ENCODE data around the gene RELA.

Gene RELA

DNA sequence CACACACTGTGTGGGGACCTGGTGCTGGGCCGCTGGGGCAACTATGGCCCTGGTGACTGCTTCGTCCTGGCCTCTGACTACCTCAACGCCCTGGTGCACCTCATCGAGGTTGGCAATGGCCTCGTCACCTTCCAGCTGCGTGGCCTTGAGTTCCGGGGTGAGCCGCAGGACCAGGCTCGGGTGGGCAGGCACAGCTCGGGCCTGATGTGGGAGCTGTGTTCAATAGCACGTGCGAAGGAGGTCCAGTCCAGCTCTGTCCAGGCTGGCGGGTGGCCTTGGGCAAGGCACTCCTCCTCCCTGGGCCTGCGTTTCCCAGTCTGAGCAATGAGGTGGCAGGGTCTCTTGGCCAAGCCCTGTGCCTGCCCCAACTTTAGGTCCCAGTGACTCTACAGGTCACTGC, 33.1 kb downstream of the RELA start:
- no peak for DNase-seq

DNA sequence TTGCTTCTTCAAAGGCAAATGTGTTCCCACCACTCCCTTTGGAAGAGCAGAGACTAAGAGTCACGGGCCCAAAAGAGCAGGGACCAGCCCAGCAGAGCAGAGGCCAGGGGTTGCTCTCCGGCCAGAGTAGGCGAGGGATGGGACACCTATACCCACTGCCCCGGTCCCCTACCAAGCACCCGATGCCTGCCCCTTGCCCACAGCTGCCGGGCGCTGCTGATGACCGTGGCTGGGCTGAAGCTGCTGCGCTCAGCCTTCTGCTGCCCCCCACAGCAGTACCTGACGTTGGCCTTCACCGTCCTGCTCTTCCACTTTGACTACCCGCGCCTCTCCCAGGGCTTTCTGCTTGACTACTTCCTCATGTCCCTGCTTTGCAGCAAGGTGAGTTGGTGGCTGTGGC, 35.5 kb downstream of the RELA start:
- no peak for DNase-seq

DNA sequence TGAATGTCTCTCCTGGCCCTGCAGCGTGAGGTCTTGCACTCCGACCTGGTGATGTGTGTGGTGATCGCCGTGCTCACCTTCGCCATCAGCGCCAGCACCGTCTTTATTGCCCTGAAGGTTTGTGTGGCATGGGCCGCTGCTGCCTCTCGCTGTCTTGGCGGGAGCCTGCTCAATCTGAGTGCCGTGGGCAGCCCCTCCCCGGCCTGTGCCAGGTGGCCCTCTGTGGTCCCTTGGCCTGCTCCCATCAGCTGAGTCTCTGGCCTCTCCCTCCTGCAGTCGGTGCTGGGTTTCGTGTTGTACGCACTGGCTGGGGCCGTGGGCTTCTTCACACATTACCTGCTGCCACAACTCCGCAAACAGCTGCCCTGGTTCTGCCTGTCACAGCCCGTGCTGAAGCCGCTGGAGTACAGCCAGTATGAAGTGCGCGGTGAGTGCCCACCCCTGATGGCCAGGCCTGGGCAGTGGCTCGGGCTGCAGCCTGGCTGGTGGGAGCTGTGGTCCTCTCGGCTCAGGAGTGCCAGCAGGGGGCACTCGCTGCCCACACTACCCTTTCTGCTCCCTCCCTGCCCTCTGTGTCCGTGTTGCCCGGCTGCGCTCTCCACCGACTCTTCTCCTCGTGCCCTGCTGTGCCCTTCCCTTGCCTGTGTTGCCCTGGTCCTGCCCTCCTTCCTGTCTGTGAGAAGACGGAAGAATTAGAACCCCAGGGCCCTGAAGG, 36.9 kb downstream of the RELA start:
- no peak for DNase-seq

DNA sequence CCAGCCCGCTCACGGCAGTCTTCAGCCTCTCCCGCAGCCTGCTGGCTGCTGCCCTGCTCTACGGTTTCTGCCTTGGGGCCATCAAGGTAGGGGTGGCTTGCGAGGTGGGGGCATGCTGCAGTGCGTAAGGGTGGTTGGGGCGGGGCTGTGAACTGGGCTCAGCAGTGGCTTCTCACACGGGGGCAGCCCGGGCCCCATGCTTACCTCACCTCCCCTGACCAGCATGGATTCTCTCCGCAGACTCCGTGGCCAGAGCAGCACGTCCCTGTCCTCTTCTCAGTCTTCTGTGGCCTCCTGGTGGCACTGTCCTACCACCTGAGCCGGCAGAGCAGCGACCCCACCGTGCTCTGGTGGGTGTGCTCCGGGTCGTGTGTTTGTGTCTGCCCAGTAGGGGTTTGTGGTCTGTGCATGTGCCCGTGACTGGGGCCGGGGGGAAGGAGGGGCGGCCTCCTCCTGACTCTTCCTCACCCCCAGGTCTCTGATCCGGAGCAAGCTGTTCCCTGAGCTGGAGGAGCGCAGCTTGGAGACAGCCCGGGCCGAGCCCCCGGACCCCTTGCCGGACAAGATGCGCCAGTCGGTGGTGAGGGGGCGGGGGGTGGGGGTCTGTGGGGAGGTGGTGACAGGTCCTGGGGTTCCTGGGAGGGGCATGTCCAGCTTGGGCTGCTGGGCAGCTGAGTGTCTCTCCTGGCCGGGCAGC, 37.6 kb downstream of the RELA start:
- DNase-seq, result no peak

DNA sequence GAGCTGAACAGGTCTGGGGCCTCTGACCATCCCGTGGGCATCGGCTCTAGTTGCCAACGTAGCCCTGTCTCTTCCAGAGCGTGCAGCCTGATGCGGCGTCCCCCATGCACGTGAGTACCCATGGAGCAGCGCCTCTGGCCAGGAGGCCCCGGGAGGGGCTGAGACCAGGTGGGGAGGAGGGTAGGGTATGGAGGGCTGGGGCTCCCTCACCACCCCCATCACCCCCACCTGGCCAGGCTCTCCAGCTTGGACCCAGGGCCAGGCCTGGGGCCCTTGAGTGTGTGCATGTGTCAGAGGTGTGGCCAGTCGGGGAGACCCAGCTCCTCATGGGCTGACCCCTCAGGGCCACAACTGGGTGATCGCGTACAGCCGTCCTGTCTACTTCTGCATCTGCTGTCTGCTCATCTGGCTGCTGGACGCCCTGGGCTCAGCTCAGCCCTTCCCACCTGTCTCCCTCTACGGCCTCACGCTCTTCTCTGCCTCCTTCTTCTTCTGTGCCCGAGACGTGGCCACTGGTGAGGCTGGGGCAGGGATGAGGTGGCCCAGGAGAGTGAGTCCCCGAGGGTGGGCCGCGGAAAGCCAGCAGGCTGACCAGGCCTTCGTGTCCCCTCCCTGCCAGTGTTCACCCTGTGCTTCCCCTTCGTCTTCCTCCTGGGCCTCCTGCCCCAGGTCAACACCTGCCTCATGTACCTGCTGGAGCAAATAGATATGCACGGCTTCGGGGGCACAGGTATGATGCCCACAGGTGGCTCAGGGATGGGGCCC, 38.7 kb downstream of the RELA start:
- DNase-seq, result no peak

DNA sequence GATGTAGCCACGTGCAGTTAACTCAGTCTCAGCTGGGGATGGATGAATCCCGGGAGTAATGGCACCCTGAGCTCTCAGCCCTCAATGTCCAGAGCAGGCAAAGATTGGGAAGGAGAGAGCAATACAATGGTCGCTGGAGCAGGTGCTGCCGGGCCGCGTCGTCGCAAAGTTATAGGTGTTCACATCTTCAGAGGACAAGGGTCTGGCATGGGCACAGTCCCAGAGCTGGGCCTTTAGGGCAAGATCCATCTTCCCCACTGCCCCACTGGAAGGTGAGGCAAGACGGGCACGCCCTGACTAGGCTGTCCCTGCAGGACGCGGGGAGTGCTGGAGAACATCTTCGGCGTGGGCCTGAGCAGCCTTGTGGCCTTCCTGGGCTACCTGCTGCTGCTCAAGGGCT, 39.5 kb downstream of the RELA start:
- no peak for DNase-seq

DNA sequence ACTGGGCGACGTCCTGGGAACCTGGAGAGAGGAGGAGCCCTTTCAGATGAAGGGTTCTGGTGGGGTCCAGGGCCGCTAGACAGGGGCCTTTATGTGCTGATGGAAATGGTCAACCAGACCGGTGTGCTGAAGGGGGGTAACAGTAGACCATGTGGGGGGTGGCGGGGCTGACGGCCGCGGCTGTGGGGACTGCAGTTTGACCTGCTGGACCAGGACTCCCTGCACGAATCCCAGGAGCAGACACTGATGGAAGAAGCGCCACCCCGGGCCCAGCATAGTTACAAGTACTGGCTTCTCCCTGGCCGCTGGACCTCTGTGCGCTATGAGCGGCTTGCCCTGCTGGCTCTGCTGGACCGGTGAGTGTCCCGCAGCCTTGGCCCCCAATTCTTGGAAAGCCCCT, 40.7 kb downstream of the RELA start:
- DNase-seq, result no peak

DNA sequence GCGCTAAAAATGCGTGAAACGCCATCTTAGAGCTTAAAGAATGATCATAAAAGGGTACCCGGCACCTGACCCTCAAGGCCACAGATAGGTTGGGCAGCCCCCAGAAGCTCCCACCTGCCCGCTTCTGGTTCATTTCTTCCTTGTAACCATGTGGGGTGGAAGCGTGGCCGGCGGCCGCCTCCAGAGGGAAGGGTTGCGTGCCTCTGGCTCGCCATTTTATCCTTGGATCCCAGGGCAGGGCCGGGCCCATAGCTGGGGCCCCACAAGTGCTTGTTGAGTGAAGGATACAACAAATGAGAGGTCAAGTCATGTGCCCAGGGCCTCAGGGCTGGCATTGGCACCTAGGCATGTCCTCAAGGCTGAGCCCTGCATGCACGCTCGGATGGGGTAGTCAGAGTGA, 41.3 kb downstream of the RELA start:
- no peak for DNase-seq

DNA sequence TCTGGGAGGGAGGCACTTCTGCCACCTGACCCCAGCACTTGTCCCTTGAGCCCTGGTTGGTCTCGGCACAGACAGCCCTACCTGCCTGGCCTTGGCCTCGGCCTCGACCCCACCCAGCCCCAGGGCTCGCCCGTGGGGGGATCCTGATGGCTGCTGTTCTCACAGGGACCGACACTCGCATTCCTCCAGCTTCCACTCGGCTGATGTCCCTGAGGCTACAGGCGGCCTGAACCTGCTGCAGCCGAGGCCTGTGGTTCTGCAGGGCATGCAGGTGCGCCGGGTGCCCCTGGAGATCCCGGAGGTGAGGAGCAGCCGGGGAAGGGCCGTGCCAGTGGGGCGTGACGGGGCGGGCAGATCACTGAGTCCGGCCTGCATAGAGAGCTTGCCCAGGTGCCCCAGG, 42.0 kb downstream of the RELA start:
- DNase-seq, result no peak

DNA sequence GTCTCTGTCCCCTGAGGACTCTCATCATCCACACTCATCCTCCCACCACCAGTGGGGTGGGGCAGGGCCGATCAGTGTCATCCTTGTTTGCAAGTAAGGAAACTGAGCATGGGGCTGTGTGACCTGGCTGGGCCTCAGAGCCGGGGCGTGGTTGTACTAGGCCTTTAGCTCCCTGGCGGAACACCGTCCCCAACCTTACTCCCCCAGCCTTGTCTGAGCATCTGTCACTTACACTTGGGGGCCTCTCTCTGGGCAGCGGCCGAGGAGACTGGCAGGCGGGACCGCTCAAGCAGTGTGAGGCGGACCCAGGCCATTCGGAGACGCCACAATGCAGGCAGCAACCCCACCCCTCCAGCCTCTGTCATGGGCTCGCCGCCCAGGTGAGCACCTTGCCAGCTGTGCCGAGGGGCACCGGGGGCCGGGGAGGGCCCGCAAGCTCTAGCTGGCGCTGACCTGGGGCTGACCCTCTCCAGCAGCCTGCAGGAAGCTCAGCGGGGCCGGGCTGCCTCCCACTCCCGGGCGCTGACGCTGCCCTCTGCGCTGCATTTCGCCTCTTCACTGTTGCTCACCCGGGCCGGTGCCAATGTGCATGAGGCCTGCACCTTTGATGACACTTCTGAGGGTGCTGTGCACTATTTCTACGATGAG, 43.3 kb downstream of the RELA start:
- DNase-seq, result no peak

DNA sequence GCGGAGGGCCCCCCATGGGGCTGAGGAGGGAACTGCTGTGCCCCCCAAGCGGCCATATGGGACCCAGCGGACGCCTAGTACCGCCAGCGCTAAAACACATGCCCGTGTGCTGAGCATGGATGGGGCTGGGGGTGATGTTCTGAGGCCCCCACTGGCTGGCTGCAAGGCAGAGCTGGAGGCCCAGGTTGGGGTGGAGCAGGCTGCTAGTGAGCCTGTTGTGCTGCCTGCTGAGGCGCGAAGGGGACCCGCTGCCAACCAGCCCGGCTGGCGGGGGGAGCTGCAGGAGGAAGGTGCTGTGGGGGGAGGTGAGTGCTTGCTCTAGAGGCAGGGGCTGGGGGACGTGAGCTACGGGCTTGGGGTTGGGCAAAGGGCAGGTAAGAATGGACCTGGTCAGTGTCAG, 44.0 kb downstream of the RELA start:
- no peak for DNase-seq

DNA sequence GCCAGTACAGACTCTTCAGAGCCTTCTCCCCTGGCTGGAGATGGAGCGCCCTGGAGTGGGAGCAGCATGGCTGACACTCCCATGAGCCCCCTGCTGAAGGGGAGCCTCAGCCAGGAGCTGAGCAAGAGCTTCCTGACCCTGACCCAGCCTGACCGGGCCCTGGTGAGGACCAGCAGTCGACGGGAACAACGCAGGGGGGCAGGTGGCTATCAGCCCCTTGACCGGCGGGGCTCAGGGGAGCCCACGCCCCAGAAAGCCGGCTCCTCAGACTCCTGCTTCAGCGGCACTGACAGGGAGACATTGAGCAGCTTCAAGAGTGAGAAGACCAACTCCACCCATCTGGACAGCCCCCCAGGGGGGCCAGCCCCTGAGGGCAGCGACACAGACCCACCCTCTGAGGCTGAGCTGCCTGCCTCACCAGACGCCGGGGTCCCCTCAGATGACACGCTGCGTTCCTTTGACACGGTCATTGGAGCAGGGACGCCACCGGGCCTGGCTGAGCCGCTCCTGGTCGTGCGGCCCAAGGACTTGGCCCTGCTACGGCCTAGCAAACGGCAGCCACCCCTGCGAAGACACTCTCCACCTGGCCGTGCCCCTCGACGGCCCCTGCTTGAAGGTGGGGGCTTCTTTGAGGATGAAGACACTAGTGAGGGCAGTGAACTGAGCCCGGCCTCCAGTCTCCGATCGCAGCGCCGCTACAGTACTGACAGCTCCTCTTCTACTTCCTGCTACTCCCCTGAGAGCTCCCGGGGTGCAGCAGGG, 44.5 kb downstream of the RELA start:
- no peak for DNase-seq

DNA sequence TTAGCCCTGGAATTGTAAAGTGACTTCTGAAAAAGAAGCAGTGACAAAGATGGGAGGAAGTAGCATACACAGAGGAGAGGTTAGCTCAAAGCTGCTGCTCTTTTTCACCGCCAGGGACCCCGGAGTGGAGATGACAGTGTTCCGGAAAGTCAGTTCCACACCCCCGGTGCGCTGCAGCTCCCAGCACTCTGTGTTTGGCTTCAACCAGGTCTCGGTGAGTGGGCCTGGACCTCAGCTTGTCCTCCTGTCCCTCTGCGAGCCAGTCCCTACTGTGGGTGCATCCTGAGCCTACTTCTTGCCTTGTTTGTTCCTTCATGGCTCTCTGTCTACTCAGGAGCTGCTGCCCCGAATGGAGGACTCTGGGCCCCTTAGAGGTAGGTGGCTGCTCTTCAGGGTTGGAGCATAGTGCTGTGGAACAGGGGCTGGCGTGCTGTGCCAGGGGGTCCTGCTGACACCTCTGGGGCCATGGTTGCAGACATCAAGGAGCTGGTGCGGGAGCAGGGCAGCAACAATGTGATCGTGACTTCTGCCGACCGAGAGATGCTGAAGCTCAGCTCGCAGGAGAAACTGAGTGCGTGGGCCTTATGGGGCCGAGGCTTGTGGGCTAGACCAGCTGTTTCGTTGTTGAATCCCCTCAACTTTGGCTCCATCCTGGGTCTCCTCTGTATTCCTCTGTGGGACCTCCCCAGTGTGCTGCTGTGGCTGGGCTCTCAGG, 45.4 kb downstream of the RELA start:
- no peak for DNase-seq

DNA sequence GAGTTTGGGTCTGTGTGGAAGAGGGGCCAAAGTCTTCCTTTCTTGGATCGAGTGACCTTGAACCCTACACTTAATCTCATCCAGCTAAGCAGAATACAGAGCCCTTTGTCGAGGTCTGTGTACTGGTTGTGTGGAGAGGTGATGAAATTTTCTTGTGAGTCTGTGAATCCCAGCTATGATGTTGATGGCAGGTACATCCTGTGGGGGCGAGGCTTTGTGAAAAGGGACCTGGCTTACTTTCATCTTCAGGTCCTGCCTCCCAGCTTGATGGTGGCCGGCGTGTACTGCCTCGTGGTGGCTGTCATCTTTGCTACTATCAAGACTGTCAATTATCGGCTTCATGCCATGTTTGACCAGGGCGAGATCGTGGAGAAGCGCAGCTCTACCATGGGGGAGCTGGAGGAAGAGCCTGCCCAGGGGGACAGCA, 46.1 kb downstream of the RELA start:
- DNase-seq, result no peak

DNA sequence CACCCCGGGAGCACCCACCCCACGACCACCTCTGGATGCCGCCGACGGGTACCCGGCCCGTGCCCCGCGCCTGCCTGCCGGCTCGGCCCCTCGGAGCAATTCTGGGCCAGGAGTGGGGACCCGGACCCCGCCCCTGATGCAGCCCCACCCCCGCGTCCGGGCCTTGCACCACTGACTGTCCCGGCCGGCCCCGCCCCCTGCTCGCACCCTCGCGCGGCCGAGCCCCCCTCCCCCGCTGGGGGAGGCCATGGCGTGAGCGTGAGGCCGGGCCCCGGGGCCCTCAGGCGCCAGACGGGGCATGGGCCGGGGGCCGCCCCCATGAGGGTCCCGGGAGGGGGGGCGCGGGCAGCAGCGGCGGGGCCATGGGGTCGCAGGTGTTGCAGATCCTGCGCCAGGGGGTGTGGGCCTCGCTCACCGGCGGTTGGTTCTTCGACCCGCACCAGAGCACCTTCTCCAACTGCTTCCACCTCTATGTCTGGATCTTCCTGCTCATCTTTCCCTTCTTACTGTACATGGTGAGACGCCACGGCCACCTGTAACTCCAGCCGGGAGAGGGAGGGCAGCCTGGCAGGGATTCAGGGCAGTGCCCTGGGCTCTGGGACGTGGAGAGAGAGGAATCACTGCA, 46.7 kb downstream of the RELA start:
- DNase-seq, result peak in 1 of 2 experiments; percentile 60

DNA sequence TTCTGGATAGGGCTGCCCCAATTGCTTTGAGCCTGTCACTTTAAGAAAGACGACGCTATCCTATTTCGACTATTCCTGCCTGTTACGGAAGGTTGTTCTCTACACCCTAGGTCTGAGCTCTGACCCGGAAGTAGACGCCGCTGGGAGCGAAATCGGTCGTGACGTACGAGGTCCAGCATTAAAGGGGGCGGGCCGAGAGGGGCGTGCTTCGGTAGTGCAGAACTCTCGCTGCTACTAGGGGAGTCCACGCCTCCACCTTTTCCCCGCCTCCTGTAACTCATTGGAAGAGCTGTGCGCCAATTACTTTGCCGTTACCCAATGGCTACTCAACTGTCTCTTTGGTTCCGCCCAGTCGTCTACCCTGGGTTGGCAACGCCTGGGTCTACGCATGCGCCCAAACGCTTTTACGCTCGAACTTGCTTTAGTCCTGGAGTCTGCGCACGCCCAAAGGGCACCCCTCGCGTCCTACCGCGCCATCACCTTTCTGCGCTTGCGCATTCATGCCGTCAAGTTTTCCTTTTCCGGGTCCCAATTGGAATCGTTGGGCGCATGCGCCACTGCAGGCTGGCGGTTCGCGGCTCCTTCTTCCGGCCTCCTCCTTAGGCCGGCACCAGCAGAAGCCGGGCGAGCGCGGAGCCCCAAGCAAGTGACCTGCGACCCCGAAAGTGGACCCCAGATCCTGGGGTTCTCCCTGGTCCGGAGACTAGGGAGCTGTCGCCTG, 47.3 kb downstream of the RELA start, which contains the start of gene PCNX3:
TSS of gene PCNX3 (plus strand) at position 548 of the 721 bp plus-strand sequence. CDS start 536 bp downstream, outside the sequence.
- peak; percentile 100 for DNase-seq

DNA sequence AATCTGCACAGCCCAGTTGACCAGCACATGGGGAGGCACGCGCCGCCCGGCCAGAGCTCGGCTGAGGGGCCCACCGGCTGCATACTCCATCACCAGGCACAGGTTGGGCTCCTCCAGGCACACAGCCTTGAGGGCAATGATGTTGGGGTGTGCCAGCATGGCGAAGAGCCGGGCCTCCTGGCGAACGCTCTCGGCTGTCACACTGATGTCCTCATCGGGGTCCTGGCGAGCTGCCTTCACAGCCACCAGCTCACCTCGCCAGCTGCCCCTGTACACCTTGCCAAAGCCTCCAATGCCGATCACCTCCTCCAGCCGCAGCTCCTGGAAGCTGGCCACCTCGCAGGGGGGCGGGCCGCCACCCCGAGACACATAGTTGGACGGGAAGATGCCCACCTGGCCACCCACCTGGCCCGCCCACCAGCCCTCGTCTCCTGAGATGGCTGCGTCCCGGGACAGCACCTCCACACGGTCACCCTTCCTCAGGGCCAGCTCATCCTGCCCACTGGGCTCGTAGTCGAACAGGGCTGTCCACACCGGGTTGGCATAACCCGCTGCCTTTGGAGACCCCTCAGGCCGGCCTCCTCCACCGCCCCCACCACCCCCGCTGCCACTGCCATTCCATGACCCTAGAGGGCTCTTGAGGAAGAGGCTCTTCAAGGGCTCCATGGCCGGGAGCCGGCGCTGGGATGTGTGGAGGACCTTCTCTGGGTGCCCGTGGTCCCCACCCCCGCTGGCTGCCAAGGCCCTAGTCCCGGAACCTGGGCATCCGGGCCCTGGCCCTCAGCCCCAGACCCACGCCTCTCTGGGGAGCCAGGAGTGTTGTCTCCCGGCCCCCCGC, 49.4 kb downstream of the RELA start:
- DNase-seq, result no peak

DNA sequence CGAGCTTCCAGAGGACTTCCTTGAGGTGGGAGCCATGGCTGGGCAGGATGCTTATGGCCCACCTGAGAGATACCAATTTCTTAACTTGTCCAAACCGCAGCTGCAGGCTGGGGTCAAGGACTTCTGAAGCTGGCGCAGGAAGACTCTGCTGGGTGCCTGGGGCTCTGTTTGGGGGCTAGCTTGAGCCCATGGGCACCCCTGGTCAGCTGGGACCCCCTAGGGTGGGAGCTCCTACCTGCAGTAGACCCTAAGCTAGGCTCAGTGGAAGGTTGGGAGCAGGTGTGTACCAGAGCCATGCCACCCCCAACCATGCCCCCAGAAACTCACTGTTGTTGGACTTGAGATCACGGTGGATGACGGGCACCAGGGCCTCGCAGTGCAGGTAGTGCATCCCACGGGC, 50.0 kb downstream of the RELA start:
- no peak for DNase-seq

DNA sequence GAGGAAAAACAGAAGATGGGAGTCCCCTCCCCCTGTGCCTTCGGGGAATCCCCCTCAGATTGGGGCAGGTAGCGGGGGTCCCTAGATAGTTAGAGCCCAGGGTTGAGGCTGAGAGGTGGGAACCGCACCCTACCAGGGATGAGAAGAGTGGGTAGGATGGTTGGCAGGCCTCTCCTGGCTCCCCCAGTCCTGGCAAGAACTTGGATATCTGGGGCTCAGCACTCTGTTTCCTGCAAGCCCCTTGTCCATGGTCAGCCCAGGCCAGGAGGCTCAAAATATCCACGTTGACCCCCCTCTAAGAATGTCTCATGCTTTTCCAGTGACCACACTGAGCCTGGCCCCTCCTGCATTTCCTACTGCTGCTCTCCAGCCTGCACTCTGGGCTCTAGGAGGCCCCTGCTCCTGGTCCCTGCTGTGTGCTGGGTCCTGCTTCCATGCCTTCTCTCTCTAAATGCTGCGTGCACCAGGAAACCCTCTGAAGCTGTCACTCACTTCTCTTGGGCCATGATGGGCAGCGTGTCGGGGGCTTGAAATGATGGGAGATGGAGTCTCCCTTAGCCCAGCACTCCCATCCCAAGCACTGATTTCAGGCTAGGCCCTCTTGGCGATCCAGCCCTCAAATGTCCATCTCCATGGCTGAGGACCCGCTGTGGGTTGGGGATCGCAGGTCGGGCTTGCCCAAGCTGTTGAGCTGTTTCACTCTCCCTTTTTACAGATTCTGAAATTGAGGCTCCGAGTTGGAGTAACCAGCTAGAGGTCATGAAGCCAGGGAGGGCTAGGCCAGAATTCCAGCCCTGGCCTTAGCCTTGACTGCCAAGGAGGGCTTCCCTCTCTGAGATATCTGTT, 50.7 kb downstream of the RELA start:
- DNase-seq, result no peak

All from NCI-H446 (cell line).